Measurements from ENCODE around the gene RNU6-7. TPM values are rescaled to one million over a fixed set of nuclear protein-coding genes. Genes with fewer than 3 reads are reported as not detected.

Gene RNU6-7
- total and polyA plus RNA-seq, 2 of the 13 experiments (the other 11 are each of a cell fraction or from before 2014, with no cell fraction given) = under 0.01 TPM; not detected in 1

DNA sequence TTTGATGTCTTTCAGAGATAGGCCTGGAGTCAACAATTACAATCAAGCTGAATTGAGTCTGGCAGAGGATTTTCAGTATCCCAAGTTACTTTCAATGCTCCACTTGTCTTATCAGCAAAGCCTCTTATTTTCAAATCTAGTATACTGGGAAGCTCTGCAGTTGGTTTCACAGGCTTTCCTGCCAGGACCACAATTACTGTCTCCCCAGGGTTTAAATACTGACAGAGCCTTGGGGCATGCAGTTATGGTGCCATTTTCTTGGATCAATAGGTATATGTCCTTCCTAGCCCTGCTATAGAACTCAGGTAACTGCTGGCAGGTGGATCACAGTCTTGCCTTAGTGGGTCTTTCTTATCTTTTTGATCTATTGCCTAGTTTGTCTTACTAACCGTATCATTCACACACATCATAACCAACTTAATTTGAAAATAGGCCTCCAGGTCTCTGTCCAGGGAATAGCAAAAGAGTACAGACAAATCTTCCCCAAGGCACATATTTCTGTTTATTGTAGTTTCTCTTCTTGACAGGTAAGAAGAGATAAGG lies 23.6 kb downstream of the RNU6-7 start (continued):
- TF ChIP-seq, protein P1, sequence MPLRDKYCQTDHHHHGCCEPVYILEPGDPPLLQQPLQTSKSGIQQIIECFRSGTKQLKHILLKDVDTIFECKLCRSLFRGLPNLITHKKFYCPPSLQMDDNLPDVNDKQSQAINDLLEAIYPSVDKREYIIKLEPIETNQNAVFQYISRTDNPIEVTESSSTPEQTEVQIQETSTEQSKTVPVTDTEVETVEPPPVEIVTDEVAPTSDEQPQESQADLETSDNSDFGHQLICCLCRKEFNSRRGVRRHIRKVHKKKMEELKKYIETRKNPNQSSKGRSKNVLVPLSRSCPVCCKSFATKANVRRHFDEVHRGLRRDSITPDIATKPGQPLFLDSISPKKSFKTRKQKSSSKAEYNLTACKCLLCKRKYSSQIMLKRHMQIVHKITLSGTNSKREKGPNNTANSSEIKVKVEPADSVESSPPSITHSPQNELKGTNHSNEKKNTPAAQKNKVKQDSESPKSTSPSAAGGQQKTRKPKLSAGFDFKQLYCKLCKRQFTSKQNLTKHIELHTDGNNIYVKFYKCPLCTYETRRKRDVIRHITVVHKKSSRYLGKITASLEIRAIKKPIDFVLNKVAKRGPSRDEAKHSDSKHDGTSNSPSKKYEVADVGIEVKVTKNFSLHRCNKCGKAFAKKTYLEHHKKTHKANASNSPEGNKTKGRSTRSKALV (CRISPR knock-in tag; IDR thresholded peaks at IDR 0.05) = no peak
- TF ChIP-seq, protein P2, sequence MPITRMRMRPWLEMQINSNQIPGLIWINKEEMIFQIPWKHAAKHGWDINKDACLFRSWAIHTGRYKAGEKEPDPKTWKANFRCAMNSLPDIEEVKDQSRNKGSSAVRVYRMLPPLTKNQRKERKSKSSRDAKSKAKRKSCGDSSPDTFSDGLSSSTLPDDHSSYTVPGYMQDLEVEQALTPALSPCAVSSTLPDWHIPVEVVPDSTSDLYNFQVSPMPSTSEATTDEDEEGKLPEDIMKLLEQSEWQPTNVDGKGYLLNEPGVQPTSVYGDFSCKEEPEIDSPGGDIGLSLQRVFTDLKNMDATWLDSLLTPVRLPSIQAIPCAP (CRISPR knock-in tag; IDR thresholded peaks at IDR 0.05; ENCODE audit: low read depth) = no peak
- TF ChIP-seq CHD4 (IDR thresholded peaks at IDR 0.05; ENCODE audit: borderline replicate concordance, low read length) (no peak), ZNF619 (CRISPR knock-in tag; IDR thresholded peaks at IDR 0.05) (no peak), HOXA9 (CRISPR knock-in tag; IDR thresholded peaks at IDR 0.05; ENCODE audit: borderline replicate concordance) (no peak), TGIF2 (CRISPR knock-in tag; IDR thresholded peaks at IDR 0.05) (no peak), NFAT5 (CRISPR knock-in tag; IDR thresholded peaks at IDR 0.05) (no peak), NFIB (CRISPR knock-in tag; IDR thresholded peaks at IDR 0.05; ENCODE audit: borderline replicate concordance) (no peak), ZNF501 (CRISPR knock-in tag; IDR thresholded peaks at IDR 0.05) (no peak), JUND (CRISPR knock-in tag; IDR thresholded peaks at IDR 0.05) (peak; percentile 1; the same call in 1 of the 2 replicates)
- TF ChIP-seq, protein P3, sequence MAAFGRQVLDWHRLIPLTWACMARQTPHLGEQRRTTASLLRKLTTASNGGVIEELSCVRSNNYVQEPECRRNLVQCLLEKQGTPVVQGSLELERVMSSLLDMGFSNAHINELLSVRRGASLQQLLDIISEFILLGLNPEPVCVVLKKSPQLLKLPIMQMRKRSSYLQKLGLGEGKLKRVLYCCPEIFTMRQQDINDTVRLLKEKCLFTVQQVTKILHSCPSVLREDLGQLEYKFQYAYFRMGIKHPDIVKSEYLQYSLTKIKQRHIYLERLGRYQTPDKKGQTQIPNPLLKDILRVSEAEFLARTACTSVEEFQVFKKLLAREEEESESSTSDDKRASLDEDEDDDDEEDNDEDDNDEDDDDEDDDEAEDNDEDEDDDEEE (CRISPR knock-in tag; IDR thresholded peaks at IDR 0.05) = no peak
